Esophagus squamous epithelium (tissue), 5 donors: ENCODE results near the gene HOXD10. TPM values are rescaled to one million over a fixed set of nuclear protein-coding genes. Genes with fewer than 3 reads are reported as not detected.

Source experiments
- DNase-seq: peaks from one replicate; lab custom pipeline; 2025; lab: John Stamatoyannopoulos, UW
- H3K27ac ChIP-seq, 4 donors: fragments of 200-600 bp; sonication (generic); one replicate each; pipeline ENCODE4 v1.5.1; 2016 to 2019; ENCODE audit warnings: mild to moderate bottlenecking in 1 of 4
- H3K27me3 ChIP-seq, 4 donors: fragments of 200-600 bp; sonication (generic); 1 replicate in 3 of 4; 2 replicates in 1 of 4; pipeline versions ENCODE4 v1.5.1 to v1.6.0; 2017 to 2021; ENCODE audit warnings: antibody characterized with exemption in 1 of 4
- H3K36me3 ChIP-seq, 3 donors: fragments of 200-600 bp; sonication (generic); one replicate each; pipeline ENCODE4 v1.5.1; 2016 to 2019
- H3K4me1 ChIP-seq, 3 donors: fragments of 200-600 bp; sonication (generic); one replicate each; pipeline ENCODE4 v1.5.1; 2017 to 2019
- H3K4me3 ChIP-seq, 4 donors: fragments of 200-600 bp; sonication (generic); 1 replicate in 3 of 4; 2 replicates in 1 of 4; pipeline ENCODE4 v1.5.1; 2016 to 2019; ENCODE audit warnings: mild to moderate bottlenecking in 2 of 4, moderate library complexity in 1 of 4
- H3K9me3 ChIP-seq, 3 donors: fragments of 200-600 bp; sonication (generic); one replicate each; pipeline ENCODE4 v1.5.1; 2016 to 2019
- CTCF ChIP-seq, 6 experiments: fragments of 450-650 bp in 4 of 6; fragments of 200-600 bp in 2 of 6; sonication (generic) in 2 of 6; IDR thresholded peaks; one replicate each; pipeline ENCODE4 v1.5.1; 2016 to 2019; ENCODE audit warnings: antibody characterized with exemption in 6 of 6, mild to moderate bottlenecking in 4 of 6, moderate library complexity in 4 of 6
- POLR2A ChIP-seq, 4 donors: fragments of 450-650 bp; IDR thresholded peaks; one replicate each; pipeline ENCODE4 v1.6.1; 2017; ENCODE audit warnings: antibody characterized with exemption in 4 of 4, mild to moderate bottlenecking in 4 of 4, moderate library complexity in 3 of 4
- WGBS, 2 donors: methylation state at CpG; one replicate each; pipeline ENCODE4 v1.1.5; 2018; 5-methylcytosine and 5-hydroxymethylcytosine counted together
- intact Hi-C: fragments of 100-400 bp; cut with DNase I; formaldehyde crosslinking; loops from one replicate; pipeline ENCODE4 v1.15.0; 2022
- total RNA-seq, 4 donors: library from RNA; depleted of rRNA; stranded (reverse); fragments of >200 nt; gene quantifications; one replicate each; pipeline ENCODE4 v1.1.0, GENCODE V29; 2016
- donor health status: DM: yes; HTN: yes; CAD: no.

The HOXD10 gene
- total RNA-seq, 4 donors from 2014 or later = 0.22 to 0.38 TPM; not detected in 2

DNA sequence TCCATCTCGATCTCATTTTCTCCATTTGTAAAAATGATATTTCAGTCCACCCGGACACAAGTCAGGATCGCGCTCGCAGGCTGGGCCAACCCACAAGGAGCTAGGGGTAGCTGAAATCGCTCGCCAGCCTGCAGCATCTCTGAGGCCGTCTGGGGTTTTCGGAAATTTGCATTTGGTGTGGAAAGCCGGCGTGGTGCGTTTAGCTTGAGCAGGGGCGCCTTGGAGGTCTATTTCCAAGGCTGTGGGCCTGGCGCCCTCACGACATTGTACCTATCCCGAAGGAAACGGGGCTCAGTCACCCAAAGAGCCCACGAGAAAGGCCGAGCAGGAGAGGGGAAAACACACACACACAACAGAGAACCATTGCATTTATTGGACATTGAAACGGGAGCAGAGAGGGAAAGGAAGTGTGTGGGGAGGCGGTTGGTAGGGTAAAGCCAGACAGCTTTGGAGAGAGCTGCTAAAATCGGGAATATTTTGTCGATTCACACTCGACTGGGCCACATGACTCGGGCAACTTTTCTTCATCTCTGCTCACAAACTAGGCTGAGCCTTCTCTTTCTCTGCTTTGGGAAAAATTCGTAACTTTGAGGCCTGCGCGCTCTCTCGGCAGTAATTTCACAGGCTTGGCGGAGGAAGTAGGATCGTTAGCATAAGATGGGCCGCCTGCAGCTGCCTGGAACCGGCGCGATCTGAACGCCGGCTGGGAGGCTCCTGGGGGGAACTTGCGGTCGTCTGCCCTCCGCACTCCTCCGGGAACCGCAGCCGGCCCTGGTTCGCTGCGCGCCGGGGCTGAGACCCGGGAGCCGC lies 11.8 kb downstream of the HOXD10 start:
- intact Hi-C loops = loop anchor here (5.0 to 10.0 kb wide), 3 partner anchors 509 to 1016 kb away; no protein-coding TSS in a partner anchor
- Histone ChIP-seq H3K4me1 (peaks cover 5 to 58% (median 9%) of the 10 kb centered on the region in 3 donors), H3K9me3 (no peaks in the 10 kb centered on the region), H3K36me3 (no peaks in the 10 kb centered on the region), H3K27ac (peak overlapping the region; percentile 26 to 86 (median 74)), H3K4me3 (peak overlapping the region in 3 of 4 donors; percentile 37 to 62 (median 54)), H3K27me3 (peaks cover 25 to 100% (median 57%) of the 10 kb centered on the region in 4 donors)
- 17 to 27% methylated on average over 22 to 26 of the region's 49 CpGs for WGBS, 2 donors
- no peak for TF ChIP-seq CTCF (IDR thresholded peaks at IDR 0.05)
- TF ChIP-seq POLR2A (IDR thresholded peaks at IDR 0.05) = no peak
- no peak for DNase-seq

- no peaks in the 10 kb centered on the region for H3K36me3 ChIP-seq
- TF ChIP-seq CTCF (IDR thresholded peaks at IDR 0.05) (no peak), POLR2A (IDR thresholded peaks at IDR 0.05) (peak in 2 of 4 donors; percentile 36 to 42)
- H3K27ac ChIP-seq = peak within 1 kb of the TSS; percentile 66 to 86 (median 74)
- H3K27me3 ChIP-seq = peaks cover 25 to 100% (median 57%) of the 10 kb centered on the region in 4 donors
- WGBS, 2 donors = 3 to 12% methylated on average over 14 to 15 of the region's 64 CpGs
- H3K9me3 ChIP-seq = no peaks in the 10 kb centered on the region
- intact Hi-C loops = loop anchor here (5.0 to 10.0 kb wide), 3 partner anchors 508 to 1016 kb away; no protein-coding TSS in a partner anchor
- DNase-seq = no peak
- peaks cover 5 to 59% (median 9%) of the 10 kb centered on the region in 3 donors for H3K4me1 ChIP-seq
- peak within 1 kb of the TSS; percentile 27 to 62 (median 46) for H3K4me3 ChIP-seq
Observed at GRCh38 chr2:176128982-176129796, 12.6 kb downstream of the HOXD10 start, which contains the start of gene HOXD8. Gene HOXD8, plus strand, starts transcription at chr2:176129705. Its CDS starts 662 bp downstream, at chr2:176130367.

- no peaks in the 10 kb centered on the region for H3K9me3 ChIP-seq
- no peaks in the 10 kb centered on the region for H3K36me3 ChIP-seq
- H3K4me3 ChIP-seq = peak overlapping the region; percentile 27 to 62 (median 46)
- H3K4me1 ChIP-seq = peaks cover 5 to 63% (median 9%) of the 10 kb centered on the region in 3 donors
- peak overlapping the region; percentile 66 to 86 (median 74) for H3K27ac ChIP-seq
- 0% methylated on average over 2 of the region's 43 CpGs; no CpG with 5 or more reads in 1 of the 2 donors for WGBS, 2 donors
- H3K27me3 ChIP-seq = peaks cover 25 to 100% (median 55%) of the 10 kb centered on the region in 4 donors
- TF ChIP-seq POLR2A (IDR thresholded peaks at IDR 0.05) = no peak
- no peak for DNase-seq
- intact Hi-C loops = loop anchor here (5.0 to 10.0 kb wide), 3 partner anchors 508 to 1015 kb away; no protein-coding TSS in a partner anchor
Observed at GRCh38 chr2:176129813-176130146, 13.2 kb downstream of the HOXD10 start.

GRCh38 chr2:176130147-176130956 lies 13.8 kb downstream of the HOXD10 start:
- no peaks in the 10 kb centered on the region for H3K9me3 ChIP-seq
- H3K4me1 ChIP-seq = peaks cover 5 to 63% (median 9%) of the 10 kb centered on the region in 3 donors
- H3K27me3 ChIP-seq = peaks cover 25 to 100% (median 52%) of the 10 kb centered on the region in 4 donors
- intact Hi-C loops = no loop called here
- H3K4me3 ChIP-seq = peak overlapping the region; percentile 27 to 62 (median 46)
- H3K27ac ChIP-seq = peak overlapping the region; percentile 60 to 86 (median 72)
- DNase-seq = no peak
- H3K36me3 ChIP-seq = no peaks in the 10 kb centered on the region
- 5 to 14% methylated on average over 8 to 22 of the region's 100 CpGs for WGBS, 2 donors
- TF ChIP-seq CTCF (IDR thresholded peaks at IDR 0.05) (no peak), POLR2A (IDR thresholded peaks at IDR 0.05) (no peak)
